Stimulated activated CD8-positive, alpha-beta memory T cell treated with anti-CD3 and anti-CD28 coated beads, Interleukin-15, amount 100 ng/mL, for 48 hours (primary cell): ENCODE data around the gene CHRNB4.

Experiments used
- DNase-seq, 2 donors: peaks; one replicate each; pipeline ENCODE4 v3.0.0-alpha.2; 2020; ENCODE audit warnings: low read depth in 2 of 2

Gene CHRNB4

DNA sequence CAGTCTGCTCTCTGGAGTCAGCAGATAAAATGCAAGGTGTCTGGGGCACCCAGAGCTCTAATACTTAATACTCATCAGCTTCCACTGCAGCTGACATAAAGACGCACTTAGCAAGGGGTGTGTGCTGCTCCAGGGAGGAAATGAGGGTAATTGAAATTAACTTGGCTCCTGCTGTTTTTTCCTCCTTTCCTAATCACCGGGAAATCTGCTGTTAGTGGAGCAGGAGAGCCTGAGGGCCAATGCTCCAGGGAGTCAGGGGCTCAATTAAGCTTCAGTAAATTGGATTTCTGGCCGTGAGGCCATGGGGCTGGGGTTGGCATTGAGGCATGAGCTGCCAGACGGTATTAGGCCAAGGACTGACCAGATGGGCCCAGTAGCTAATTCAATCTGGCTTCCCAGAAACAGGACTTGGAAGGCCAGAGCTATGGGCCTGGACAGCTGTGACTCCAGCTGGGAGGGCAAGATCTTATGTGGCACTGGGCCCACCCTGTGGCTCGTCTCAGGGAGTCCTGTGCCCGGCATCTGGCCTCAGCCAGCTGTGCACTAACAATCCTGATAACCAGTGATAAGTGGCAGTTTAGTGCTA is 30.7 kb upstream of the CHRNB4 start:
- DNase-seq: no peak

DNA sequence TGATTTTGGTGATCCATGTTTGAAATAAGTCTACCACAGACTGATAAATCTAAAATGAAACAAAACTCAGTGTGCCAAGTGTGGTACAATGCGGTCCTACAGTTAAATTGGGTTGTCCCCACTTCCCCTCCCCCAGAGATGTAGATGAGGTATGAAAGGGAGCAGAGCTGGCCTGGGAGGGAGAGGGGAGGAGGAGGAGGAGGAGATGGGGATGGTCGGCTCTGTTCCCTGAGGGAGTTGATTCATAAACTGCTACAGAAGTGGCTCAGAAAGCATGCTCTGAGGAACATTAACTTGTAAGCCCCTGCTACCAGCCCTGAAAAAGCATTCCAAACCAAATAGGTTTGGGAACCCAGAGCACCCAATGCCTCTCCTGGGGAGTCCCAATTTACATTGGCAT is 28.0 kb upstream of the CHRNB4 start:
- no peak for DNase-seq

DNA sequence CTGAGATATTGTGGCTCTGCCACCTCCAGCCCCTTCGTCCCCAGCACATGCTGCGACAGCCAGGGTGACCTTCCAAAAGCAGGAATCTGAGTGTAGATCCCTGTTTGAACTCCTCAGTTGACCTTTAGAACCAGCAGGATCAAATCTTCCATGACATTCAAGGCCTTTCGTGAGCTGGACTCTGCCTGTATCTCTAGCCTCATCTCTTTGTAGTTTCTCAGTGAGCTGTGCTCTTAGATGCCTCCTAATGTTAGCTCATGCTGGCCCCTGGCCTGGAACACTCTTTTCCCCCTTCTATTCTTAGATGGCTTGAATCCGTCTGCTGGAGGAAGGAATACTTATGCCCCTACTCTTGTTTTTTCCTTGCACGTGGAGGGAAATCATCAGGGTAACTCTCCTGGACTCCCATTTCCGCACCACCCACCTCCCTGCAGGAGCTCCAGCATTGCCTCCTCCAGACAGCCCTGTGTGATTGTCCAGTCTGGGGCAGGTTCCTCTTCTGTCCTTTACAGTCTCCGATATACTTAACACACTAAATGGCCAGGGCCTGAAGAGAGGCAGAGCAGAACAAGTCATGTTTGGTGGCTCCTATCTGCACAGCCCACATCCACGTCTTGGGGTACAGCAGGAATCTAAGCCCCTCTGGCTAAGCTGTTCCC is 26.7 kb upstream of the CHRNB4 start:
- DNase-seq: no peak

DNA sequence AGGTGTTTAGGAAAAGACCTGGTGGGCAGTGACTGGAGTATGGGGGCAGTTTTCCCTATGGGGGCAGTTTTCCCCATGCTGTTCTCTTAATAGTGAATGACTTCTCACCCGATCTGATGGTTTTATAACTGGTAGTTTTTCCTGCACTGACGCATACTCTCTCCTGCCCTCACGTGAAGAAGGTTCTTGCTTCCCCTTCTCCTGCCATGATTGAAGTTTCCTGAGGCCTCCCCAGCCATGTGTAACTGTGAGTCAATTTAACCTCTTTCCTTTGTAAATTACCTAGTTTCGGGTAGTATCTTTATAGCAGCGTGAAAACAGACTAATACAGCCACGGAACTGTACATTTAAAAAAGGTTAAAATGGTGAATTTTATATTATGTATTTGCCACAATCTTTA is 25.0 kb upstream of the CHRNB4 start:
- no peak for DNase-seq

DNA sequence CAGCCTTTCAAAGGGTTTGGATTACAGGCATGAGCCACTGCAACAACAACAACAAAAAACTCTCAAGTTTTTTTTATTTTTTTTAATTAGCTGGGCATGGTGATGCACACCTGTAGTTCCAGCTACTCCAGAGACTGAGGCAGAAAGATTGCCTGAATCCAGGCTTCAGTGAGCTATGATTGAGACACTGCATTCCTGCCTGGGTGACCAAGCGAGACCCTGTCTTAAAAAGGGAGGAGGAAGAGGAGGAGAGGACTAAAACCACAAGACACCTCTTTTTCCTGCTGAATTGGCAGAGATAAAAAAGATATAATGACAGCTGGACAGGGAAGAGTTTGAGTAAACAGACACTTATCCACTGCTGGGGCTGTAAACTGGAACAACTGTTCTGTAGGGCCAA is 22.7 kb upstream of the CHRNB4 start:
- DNase-seq: no peak

DNA sequence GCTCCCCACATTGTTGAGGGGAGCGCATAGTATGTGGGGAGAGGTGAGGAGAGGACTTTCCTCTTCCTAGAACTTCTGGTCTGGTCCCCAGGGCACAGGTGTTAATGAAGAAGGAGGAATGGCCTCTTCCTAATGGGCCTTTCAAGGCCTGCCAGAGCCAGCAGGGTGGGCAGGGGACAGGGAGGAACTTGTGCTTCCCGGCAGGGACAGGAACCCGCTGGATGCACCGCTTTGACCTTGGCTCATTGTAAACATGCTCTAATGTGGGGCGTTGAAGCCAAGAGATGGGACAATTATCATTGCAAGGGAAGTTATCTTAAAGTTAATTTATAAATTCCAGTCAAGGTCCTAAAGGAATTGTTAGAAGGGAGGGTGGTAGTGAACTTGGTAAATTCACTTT is 21.0 kb upstream of the CHRNB4 start:
- DNase-seq: no peak

DNA sequence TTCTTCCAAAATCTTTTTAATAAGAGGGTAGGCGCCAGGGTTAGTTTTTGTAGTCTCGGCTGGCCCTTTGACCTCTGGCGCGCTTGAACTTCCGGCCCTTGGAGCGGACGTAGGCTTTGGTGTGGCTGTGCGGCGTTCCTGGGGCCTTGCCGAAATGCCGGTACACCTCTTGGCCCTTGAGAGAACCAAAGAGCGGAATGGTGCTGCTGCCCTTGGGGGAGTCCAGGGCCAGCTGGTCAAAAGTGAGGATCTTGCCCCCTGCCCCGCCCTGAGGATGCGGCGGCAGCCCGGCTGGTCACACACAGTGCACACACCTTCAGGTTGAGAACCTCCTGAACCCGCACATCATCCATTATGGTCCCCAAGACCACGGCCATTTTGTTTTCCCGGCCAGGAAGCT is 20.0 kb upstream of the CHRNB4 start:
- DNase-seq: no peak

DNA sequence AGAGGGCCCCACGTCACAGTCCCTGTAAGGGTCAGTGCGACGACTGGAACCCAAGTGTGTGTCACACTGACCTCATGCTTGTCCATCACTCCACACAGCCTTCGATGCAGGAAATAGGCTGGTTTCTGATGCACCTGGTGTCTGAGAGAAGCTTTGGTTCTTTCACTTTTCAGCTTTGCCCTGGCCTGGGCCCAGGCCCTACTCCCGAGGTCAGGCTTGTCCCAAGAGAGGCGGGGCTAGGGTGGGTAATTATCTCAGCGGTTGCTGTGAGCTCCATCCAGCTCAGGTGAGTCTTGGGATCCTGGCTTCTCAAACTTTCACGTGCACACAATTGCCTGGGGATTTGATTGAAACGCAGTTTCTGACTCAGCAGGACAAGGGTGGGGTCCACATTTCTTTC is 19.6 kb upstream of the CHRNB4 start:
- DNase-seq: no peak

DNA sequence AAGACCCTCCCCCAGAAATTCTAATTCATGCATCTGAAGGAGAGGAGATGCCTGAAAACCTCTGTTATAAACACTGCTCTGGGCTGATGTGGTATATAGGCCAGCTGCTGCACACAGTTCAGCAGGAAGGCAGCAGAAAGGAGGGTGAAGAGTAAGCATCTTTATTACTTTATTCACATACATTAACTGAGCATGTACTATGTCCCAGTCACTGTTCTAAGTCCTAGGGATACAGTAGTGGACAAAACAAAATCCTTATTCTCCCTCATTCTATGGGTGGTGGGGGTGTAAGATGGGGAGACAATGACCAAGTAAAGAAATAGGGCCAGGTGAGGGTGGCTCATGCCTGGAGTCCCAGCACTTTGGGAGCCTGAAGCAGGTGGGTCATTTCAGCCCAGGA is 17.8 kb upstream of the CHRNB4 start:
- DNase-seq: no peak

DNA sequence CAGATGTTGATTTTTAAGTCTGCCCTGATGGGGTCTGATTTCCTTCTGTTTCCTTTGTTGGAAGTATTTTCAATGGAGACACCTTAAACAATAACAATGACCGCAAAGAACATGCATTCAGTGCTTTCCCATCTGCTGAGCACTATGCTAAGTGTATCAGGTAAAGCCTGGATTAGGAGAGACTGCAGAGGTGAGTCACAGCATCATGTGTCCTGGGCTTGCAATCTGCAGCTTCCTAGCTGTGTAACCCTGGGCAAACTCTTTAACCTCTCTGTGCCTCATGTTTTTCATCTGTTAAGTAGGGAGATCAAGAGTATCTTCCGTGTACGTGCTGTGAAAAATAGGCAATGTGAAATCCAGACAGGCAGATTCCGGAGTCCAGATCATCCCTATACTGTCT is 13.3 kb upstream of the CHRNB4 start:
- DNase-seq: no peak

DNA sequence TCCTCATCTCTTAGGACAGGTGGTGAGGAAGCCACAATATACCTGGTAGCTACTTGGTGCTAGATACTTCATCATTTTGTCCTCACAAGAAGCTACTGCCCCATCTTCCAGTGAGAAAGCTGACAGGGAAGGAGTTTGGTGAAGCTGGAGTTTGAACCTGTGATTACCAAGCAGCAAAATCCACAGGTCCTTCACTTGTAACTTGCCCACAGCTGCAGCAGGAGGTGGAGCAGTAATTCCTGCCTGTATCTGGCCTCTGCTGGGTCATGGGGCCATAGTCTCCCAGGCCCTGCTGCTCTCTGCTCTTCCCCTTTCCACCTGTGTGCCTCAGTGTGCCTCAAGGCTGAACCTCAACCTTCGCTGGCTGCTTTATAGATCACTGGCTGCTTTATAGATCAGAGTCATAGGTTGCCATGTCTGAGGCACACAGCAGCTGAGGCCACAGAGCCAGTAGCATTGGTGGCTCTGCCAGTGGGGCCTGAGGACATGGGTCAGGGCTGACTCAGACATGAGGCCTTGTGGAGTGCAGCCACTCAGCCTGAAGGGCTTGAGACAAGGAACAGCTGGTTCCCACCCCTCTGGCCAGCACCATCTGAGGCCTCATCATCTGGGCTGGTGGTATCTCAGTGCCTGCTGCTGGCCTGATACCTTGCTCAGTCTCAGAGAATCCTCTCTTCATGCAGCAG is 11.1 kb upstream of the CHRNB4 start:
- no peak for DNase-seq

DNA sequence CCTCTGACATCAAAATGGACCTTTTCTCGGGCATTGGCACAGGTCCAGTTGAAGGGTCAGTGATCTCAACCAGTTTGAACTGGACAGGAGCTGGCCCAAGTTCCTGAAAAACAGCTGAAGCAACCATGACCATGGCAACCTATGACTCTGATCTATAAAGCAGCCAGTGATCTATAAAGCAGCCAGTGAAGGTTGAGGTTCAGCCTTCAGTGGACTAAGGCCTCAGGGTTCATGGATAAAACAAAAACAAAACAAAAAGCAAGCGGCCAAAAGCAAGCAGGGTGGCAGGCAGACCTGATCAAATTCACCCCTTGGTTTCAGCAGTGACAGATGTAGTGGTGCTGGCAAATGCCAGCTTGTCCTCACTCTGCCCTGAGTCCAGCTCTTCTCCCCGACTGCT is 10.0 kb upstream of the CHRNB4 start:
- DNase-seq: no peak

DNA sequence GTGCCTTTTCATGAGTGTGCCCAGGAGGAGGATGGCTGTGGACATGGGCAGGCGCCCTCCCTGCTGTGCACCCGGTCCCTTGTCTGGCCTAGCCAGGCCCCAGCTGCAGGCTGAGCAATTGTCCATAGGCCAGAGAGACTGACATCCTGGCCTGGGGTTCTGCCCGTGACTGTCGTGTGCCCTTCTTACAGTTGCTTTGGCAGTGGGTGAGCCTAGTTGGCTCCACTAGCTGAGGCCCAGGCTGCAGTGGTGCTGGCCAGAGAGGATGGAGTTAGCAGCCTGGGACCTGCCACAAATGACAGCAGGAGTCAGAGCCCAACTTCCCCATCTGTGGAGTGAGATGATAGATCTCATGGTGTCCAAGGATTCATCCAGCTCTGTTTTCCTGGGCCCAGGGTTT is 9.0 kb upstream of the CHRNB4 start:
- no peak for DNase-seq

DNA sequence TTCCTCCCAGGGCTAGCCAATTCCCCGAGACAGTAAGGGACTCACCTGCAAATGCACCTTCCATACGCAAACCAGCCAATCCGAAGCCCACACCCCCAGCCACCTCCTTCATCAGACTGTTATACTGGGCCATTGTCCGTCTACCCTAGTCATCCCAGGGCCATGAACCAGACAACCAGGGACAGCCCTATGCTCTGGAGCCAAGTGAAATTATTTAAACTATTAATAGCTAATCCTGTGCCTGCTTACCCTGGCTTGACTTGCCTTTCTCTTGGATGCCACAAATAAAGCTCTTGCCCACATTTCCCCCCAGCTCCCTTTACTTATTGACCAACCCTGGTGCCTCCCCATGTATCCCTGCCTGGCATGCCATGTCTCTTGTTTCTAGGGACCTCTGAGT is 4.0 kb upstream of the CHRNB4 start:
- no peak for DNase-seq

DNA sequence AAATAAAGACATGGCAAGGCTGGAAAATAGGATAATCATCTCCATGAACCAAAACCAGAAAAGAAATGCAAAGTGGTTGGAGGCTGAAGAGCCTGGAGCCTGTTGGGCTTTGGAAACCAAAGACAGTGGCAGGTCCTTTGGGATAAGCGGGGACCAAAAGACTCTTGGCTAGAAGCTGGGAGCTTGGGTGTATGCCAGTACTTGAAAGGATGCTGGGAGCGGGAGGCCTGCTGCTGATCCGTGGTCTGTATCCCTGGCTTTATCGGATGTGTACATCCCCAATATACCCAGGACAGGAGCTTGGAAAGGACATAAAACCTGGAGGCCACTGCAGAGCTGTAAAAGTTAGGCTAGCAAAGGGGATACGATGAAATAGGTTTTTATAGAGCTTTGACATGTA is 1.3 kb upstream of the CHRNB4 start:
- no peak for DNase-seq

DNA sequence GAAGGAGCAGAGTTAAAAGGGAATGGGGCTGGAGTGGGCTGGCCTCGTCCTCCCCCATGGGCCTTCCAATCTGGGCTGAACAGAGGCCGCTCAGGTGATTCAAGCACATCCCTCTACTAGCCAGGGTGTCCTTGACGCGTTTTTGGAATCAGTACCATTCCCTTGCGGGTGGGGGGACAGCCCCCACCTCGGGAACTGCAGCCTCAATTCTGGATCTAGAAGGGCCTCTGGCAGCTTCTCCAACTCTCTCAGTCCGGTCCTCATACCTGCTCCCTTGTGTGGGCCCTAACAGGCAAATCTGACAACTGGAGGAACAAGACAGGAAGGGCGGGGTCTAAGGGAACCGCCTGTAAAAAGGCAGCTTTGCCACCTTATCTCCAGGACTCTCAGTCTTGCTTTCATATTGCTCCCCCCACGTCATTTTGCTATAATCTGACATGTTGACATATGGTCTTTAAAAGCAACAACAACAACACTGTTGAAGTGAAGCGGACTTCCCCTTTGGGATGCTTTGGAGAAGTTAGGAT is 802 bp upstream of the CHRNB4 start:
- no peak for DNase-seq

DNA sequence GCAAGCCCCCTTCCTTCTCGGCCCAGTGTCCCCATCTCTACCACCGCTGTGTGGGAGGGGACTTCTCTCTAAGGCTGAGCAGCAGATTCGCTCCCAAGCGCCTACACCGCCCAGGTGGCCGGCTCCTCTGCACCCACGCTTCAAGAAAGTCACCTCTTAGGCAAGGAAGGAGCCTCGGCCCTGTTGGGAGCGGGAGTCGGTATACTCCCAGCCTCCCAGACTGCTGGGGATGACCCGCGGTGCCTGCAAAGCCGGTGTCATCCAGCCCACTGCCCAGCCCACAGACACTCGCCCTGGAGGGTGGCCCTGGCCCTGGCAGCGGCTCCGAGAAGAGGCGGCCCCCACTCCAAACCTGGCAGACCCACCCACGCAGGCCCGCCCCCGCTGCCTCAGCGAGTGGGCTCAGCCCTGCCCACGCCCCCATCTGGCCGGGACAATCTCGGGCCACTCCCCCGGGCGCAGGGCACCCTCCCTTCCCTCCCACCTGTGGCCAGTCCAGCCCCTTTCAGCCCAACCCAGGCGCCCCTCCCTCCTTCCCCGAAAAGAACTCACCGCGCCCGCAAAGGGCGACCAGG is 396 bp downstream of the CHRNB4 start:
- DNase-seq: no peak

DNA sequence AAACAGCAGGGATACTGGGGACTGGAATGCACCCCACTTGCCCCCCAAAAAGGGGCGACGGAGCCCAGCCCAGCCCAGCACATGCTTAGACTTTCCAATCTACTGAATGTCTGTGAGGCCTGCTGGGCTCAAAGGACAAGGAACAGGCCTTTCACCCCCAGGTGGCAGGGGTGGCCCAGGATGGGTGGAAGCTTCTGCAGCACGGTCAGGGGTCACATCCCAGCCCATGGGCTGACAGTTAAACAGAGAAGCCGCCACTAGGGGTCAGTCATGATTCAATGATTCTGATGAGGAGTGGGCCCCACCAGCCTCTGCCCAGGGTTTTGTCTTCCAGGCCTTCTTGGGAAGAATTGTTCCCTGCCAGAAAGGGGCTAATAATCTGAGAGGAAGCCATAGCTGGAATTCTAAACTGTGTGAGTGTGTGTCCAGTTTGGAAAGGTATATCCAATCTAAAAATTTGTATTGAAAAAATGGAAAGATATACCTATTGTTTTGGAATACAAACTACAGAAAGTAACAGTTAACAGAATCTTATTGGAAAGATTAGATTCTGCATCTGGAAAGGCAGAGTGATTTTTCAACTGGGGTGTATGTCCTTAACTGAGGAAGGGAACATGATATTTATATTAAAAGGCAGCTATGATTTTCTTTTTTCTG is 2.2 kb downstream of the CHRNB4 start:
- peak in 1 of 2 donors; percentile 17 for DNase-seq

DNA sequence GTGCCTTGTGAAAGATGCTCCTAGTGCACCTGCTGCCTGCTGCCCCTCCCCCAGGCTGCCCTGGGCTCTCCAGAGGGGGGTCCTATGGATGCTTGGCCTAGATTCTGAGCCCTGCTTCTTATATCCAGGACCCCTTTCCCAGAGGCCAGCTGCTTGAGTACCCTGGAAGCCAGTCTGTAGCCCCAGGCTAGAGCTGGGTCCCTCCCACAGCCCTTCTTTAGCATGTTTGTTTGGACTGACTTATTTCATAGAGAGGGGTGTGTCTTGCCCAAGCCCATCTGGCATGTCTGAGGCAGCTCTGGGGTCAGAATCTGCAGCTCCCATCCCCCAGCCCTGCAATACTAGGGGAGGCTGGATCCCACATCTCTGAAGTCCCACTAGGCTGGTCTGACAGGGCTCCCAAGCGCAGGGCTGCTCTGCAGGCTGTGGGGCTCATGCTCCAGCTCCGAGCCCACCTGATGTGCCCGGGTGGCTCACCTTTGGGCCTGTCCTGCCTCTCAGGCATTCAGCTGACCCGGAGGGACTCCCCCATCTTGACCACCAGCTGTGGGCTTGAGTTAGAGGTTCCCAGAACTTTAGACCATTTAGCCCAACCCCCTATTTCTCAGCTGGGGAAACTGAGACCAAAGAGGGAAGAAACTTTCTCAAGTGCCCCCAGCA is 3.1 kb downstream of the CHRNB4 start:
- DNase-seq: no peak

DNA sequence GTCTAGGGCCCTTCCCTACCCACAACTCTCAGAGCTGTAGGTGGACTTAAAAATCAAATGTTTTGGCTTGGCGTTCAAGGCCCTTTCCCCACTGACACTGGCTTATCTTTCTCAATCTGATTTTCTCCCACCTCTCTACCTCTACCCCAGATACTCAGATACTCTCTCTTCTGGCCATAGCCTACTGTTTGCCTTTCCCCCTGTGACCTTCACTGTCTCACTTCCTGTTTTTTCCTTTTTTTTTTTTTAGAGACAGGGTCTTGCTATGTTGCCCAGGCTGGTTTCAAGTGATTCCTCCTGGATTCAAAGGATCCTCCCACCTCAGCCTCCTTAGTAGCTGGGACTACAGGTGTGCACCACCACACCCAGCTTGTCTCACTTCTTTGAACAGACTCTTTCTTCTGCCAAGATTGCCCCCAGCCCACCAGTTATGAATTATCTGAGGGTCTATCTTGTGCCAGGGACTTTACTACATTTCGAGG is 4.6 kb downstream of the CHRNB4 start:
- no peak for DNase-seq

DNA sequence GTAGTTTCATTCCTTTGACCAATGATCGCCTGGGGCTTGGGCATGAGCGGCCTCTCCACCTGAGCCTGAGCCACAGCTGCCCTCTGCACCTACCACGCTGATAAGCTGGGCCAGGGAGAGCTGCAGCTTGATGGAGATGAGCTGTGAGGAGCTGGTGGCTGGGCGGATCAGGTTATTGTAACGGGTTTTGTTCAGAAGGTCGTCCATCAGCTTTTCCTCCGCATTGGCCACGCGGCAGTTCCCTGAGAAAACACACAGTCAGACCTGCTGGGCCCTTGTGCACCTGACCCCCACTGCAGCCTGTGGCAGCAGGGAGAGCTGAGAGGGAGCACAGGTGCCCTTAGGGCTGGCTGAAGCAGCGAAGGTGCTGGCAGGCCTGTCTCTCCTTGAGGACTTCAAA is 5.7 kb downstream of the CHRNB4 start:
- no peak for DNase-seq
